ENCODE results near the gene ABCB6. TPM values are rescaled to one million over a fixed set of nuclear protein-coding genes. Genes with fewer than 3 reads are reported as not detected.

The ABCB6 gene
- total RNA-seq, 2 donors from 2014 or later: 14.2 to 23.0 TPM

DNA sequence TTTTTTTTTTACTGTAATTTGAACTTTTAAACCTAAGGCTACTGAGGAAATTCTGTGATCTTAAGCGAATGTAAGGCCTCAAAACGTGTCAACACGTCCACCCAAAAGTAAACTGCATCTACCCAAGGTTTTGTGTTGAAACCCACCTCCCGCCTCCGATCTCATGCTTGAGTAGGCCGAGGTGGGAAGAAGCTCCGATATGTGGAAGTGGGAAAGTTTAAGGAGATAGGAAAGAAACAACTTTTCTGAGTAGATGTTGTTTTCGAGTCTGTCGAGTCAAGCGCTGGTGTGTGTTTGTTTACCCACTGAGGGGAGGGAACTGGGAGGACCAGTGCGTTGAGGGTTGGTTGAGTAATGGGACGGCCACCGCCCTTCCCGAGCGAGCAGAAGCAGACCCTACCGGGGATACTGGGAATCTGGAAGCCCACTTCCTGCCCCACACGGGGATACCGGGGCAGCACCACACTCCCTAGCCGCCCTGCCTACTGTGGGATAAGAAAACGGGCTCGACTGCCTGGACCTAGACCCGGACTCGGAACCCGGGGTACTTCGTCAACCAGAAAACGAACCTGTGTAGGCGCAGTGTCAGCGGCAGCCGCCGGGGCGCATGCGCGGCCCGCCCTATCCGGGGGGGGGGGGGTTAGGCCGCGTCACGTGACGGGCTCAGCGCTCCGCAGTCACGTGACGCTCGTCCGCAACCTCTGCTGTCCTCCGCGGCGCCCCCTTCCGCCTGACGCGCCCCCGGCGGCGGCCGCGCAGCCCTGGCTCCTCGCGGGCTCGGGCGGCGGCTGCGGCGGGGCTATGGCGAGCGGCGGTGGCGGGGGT lies 41.0 kb downstream of the ABCB6 start, which contains the start of gene RETREG2:
TSS of gene RETREG2 (plus strand) at position 724 of the 825 bp plus-strand sequence. CDS start at position 802, 78 bp downstream.
- intact Hi-C loops (cut with DNase I): loop anchor here (5.0 kb wide), 1 partner anchor 40 kb away; the partner anchor contains the start of gene ABCB6 (in 2 of the 2)
- DNase-seq (peak; percentile 90), ATAC-seq (peak; percentile 81 to 90)

DNA sequence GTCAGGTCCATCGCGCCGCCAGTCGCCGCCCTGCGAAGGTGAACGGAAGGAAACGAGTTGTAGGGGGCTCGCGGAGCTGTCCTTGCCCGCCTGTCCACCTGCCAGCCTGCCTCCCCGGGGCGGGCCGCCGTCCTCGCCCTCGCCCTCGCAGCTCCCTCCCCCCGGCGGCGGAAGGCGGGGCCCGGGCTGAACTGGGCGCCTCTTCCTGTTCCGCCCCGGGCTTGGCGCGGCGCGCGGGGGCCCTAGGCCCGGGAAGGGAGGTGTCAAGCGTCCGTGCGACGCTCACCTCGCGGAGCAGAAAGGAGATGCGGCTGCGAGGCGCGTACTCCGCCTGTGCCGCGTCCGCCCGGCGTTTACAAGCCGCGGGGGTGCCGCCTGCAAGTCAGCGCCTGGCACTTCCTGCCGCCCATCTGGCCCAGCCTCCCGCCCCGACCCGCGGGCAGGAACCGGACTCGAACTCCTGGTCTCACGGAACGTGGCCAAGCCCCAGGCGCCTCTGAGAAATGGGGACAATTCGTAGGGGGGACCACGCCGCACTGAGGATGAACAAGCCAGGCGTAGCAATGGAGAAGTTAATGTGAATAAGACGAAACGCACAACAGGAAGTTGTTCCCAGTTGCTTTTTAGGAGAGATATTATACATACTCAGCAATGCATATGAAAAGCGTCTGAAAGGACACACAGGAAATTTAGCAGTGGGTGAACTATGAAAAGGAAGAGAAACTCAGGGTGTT lies 41.8 kb downstream of the ABCB6 start, which contains the start of gene CNPPD1:
TSS of gene CNPPD1 (minus strand) at position 108 of the 734 bp plus-strand sequence. CDS start at position 11, 97 bp downstream.
- intact Hi-C loops (cut with DNase I): loop anchor here (5.0 kb wide), 1 partner anchor 40 kb away; the partner anchor contains the start of gene ABCB6 (in 2 of the 2)
- peak; percentile 90 for DNase-seq

DNA sequence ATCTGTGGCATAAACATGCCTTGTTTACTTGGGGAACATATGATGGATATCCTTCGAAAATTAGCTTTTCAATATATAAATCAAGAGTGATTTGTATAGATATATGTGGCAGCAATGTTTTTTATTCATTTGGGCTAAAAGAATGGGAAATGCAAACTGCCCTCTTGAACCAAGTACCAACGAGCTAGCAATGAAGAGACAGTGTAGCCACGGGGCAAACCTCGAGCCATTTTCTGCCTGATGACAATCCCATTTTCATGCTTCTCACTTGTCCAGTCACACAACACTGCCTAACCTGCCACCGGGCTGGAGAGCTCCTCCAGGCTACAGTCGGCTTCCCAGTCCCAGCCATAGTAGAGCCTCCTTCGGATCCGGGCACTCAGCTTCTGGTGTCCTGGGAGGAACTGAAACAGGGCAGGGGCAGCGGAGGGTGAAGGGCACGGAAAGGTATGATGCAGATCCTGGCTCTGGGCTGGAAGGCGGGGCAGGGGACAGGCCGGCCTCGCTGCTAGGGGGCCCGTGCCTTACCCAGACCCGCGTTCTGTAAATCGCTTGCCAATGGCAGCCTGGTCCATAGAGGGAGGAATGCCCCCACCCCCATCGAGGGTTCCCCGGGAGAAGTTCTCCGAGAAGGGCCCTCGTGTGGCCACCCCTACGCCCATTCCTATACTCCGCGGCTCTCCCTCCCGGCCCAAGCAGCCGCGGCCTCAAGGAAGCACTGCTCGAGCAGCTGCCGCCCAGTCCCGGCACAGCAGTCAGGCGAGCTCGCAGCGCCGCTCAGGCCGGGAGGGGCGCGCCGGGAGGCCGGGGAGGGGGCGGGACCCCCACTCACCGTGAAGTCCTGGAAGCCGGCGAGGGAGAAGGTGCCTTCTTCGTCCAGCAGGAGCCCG lies 42.6 kb downstream of the ABCB6 start:
- DNase-seq (peak; percentile 49), ATAC-seq (peak; percentile 38 to 40)
- intact Hi-C loops (cut with DNase I): loop anchor here (5.0 kb wide), 1 partner anchor 41 kb away; the partner anchor contains the start of gene ABCB6 (in 2 of the 2)

More for the DNA sequence above, 41.8 kb downstream of the ABCB6 start, which contains the start of gene CNPPD1:
- peak; percentile 91 for ATAC-seq

DNA sequence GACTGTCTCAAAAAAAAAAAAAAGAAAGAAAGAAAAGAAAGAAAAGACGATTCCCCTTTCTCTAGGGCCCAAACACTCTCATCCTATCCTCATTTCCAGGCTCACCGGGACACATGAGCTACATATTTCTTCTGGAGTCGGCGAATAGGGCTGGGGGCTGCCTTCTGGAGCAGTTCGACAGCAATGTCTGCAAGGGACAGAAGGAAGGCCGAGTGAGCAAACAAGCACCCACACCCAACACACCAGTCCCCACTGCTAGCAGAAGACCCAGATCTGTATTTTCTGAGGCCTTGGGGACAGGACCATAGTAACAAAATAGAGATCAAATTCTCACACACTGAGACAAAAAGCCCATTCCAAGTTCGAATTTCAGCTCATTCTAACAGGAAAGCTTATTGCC lies 43.3 kb downstream of the ABCB6 start:
- intact Hi-C loops (cut with DNase I): loop anchor here (5.0 kb wide), 1 partner anchor 42 kb away; the partner anchor contains the start of gene ABCB6 (in 2 of the 2)
- no peak for ATAC-seq
- DNase-seq: no peak

DNA sequence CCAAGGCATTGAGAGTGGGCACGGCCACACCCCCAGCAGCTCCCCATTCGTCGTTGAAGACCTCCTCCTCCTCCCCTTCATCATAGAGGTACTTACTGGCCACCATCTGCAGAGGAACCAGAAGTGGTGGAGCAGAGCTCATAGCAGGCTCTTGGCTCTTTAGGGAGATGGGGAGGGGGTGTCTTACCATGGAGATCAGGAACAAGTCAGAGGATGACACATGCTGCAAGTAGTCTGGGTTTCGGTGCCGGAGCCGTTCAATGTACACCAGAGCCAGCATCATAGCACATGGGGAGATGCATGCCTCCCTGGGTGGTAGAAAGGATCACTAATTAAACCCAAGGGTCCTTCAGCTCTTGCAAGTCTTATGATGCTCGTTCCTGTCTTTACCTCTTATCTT lies 44.0 kb downstream of the ABCB6 start:
- no peak for DNase-seq
- no peak for ATAC-seq
- intact Hi-C loops (cut with DNase I): loop anchor here (5.0 kb wide), 1 partner anchor 42 kb away; the partner anchor contains the start of gene ABCB6 (in 2 of the 2)

DNA sequence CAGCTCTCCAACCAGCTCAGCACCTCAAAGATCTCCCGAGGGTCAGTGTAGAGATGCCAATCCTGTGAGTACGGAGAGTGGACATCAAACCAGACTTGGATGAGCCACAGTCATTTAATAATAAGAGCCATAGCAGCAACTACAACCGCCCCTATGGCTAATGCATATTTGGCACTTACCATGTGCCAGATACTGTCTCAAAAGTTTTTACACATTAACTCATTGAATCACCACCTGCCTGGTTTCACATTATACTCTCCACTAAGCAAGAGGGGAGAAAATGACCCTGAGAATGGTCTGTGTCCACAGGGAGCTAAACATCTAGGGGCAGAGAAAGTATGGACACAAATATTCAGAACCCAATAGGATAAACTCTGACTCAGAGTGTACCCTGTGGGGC lies 44.6 kb downstream of the ABCB6 start:
- ATAC-seq: no peak
- intact Hi-C loops (cut with DNase I): no loop called here

DNA sequence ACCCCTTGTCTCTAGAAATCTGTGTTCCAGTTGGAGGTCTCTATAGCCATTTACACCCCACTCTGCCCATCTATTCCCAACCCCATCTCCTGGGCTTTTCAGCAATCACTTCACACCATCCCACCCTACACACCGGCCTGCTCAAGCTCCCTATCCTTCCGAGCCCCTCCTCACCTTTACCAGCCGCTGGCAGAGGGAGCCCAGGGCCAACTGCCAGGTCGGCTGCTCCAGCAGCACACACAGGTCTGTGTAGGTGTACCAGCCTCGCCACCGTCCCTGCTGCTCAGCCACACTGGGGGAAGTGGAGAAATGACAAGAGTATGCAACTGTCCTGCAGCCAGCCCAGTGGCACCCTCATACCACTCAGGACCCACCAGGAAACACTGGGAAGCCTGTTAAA lies 45.6 kb downstream of the ABCB6 start:
- ATAC-seq: no peak
- intact Hi-C loops (cut with DNase I): no loop called here
- DNase-seq: no peak

More for the DNA sequence above, 44.6 kb downstream of the ABCB6 start:
- no peak for DNase-seq

DNA sequence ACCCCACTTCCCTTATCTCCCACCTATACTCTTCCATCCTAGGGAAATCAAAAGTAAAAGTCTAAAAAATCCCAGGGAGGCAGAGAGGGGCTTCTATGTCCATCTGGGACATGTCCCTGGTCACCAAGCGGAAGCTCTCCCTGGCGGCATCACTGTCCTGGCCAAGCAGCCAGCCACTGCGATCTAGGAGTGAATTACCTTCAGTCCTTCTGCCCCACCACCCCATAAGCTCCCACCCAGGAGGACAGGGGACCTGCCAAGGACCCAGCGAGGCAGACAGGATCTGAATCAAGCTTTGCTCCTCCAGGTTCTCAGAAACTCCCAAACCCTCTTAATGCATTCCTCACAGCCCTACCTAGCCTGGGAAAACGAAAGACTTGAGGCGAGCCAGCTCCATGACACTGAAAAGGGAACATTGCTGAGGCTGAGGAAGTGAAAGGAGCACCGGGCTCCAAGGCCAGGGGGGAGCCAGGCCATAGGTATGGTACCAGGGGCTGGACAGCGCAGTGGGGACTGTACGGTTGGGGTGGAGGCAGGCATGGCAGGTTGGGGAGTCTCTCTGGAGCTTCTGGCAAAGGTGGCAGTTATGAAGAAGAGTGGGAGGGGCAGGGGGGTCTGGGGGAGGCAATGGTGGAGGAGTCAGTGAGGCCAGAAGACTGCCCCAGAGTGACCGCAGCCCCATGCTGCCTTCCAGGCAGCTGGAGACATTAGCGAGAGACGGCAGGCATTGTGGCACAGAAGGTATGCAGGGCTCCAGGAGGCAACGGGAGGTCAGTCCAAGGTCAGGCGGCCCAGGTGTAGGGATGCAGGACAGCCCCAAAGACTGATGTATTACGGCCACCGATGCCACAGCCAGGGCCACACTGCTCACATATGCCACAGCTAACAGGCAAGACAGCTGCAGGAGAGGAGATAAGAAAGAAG lies 46.3 kb downstream of the ABCB6 start:
- ATAC-seq: no peak
- intact Hi-C loops (cut with DNase I): no loop called here
- DNase-seq: no peak

DNA sequence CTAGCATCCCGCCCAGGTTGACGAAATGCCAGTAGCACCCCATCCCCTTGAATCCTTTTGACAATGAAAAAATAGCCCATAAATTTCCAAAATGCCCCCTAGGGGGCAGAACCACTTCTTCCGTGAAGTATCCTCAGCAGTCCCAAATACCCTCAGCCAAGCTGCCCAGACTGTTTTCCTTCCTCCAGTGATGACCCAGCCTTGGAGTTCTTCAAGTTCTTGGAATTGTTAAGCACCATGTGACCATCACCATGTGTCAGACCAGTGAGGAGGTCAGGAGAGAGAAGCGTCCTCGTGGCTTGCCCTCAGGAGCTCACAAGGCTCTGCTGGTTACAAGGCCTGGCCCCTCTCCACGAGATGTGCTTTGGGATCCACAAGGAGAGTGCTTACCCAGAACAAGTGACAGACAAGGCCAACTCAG lies 47.5 kb downstream of the ABCB6 start:
- peak; percentile 67 to 77 for ATAC-seq
- intact Hi-C loops (cut with DNase I): no loop called here
- DNase-seq: peak; percentile 45

DNA sequence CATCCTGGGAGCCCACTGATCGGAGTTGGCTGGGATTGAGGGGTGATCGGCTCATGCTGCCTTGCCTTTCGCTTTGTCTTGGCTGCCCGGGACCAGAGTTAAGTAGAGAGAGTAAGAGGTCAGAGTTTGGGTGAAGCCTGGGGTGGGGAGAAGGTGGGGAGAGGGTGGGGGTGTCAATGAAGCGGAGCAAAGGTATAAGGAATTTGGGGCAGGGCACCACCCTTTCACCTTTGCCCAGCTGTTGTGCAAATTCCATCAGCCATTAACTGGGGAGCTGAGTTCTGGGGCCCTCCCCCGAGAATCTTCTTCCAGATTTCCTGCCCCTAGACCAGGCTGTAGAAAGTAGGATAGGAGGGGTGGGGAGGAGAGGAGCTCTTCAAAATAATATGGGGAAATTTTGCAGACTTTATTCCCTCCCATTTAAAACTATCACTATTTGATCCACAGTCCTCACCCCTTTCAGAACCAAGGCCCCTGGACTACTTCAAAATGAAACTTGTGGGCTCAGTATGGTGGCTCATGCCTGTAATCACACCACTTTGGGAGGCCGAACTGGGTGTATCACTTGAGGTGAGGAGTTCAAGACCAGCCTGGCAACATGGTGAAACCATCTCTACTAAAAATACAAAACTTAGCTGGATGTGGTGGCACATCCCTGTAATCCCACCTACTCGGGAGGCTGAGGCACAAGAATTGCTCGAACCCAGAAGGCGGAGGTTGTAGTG lies 48.7 kb downstream of the ABCB6 start, which contains the start of gene SLC23A3:
TSS of gene SLC23A3 (minus strand) at position 100 of the 725 bp plus-strand sequence. CDS start at position 55, 45 bp downstream.
- no peak for DNase-seq
- ATAC-seq: no peak
- intact Hi-C loops (cut with DNase I): no loop called here

DNA sequence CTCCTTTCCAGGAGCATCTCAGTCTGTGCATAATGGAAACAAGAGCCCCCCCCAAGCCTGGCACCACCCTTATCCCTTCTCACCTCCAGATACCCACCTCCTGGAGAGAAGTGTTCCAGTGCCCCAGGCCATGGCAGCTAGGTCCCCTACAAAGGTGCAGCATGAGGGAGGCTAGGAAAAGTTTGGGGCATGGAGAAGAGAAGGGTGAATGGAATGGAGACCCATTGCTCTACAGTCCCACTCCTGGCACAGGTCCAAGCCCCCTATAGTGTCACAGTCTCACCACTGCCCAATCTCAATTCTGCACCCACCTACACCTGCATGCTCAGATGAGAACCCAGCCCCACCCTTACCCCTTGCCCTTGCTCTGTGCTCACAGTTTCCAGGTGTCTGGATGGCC lies 49.8 kb downstream of the ABCB6 start:
- intact Hi-C loops (cut with DNase I): no loop called here
- no peak for ATAC-seq
- no peak for DNase-seq

DNA sequence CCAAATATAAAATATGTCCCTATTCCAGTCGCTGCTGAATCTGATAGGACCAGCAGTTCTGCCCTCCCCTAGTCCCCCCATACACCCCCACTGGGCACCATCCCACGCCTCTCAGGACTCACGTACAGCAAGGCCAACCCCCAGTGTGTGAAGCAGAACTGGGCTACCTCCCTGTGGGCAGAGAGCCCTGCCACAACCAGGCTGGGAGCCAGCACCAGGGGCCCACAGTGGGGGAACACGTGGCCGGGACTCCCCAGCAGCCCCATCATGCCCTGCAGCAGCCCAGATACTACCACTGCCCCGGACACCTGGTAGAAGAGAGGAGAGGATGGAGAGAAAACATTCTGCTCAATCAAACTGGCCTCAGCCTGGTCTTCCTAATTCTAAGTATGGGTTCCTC lies 50.2 kb downstream of the ABCB6 start:
- intact Hi-C loops (cut with DNase I): no loop called here
- DNase-seq (no peak), ATAC-seq (peak in 1 of 2 donors; percentile 39)

DNA sequence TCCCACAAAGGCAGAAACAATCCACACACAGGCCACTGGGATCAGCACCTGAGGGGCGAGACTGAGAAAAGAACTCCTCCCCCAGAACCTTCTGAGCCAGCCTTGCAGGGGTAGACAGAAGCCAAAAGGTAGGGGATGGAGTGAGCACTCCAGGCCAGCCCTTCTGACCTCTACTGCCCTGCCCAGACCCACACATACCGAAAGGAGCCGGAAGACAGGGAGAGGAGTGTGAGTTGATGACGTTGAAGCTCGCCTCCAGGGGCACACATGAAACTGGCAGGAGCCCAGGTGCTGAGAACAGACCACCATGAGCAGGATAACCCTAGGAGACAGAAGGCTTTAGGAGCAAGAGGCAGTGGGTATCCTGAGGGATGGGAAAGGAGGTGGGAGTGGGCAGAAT lies 50.8 kb downstream of the ABCB6 start:
- DNase-seq (no peak), ATAC-seq (no peak)
- intact Hi-C loops (cut with DNase I): no loop called here

DNA sequence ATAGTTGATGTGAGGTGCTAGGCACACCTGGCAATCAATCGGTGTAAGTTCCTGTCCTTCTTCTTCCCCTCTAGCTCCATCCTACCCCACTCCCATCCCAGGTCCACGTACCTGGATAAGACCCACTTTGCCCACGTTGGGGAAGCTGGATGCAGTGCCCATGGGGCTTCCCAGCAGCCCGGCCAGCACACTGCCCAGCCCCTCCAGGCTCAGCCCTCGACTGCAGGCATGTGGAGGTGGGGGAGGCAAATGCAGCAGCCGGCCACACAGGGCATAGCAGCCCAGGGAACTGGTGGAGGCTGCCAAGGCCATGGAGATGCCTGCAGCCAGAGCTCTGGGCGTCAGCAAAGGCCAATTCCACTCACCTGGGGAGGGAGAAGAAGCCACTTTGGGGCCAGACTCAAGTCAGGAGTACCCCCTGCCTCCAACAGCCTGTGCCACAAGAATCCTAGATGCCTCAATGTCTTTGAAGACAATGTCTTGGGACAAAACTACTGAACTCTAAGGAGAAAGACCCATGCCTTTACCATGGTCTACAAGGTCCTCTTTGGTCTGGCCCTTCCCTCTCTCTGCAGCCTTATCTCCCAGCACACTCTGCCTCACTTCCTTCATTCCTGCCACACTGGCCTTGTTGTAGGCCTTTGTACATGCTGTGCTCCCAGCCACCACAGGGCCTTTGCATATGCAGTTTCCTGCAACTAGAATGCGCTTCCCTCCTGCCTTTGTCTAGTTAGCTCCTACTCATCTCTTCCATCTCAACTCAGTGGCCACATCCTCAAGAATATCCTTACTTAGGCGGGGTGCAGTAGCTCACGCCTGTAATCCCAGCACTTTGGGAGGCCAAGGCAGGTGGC lies 53.5 kb downstream of the ABCB6 start:
- DNase-seq (no peak), ATAC-seq (no peak)
- intact Hi-C loops (cut with DNase I): no loop called here

DNA sequence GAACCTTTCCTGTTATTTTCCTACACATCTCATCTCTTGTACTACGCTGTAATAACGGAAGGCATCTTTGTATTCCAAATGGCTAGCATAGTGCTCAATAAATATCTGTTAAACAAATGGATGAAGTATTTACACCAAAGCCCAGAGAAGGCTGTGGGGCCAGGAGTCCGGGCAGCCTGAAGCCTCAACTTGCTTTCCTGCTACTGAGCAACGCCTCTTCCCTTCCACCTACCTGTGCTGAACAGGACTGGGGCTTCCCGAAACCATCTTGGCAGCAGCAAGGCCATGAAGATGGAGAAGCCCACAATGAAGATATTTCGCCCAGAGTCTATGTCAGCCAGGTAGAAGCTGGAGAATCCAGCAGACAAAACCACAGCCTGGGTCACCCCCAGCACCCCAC lies 55.6 kb downstream of the ABCB6 start:
- intact Hi-C loops (cut with DNase I): loop anchor here in 1 of 2 donors (5.0 kb wide), 1 partner anchor 134 kb away; no protein-coding TSS in a partner anchor
- no peak for DNase-seq
- no peak for ATAC-seq

DNA sequence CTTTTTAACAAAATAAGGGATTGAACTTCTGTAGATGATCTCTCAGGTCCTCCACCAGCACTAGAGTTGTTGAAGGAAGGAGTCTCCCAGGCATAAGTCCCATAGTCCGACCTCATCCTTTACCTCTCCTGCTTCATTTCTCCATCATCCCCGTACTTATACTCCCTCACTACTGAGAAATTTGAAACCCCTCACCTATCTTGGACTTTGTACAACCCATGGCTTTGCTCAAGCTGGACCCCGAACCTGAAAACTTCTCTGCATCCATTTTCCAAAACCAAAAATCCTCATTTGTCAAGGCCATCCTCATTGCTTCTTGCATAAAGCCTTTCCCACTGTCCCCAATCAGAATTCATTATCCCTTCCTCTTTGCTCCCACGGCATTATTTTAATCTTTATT lies 57.7 kb downstream of the ABCB6 start:
- intact Hi-C loops (cut with DNase I): loop anchor here (2.0 to 5.0 kb wide), 2 partner anchors 136 to 138 kb away; no protein-coding TSS in a partner anchor
- no peak for ATAC-seq
- DNase-seq: no peak
